ENCODE measurements around the gene GLI3. TPM values are rescaled to one million over a fixed set of nuclear protein-coding genes. Genes with fewer than 3 reads are reported as not detected.

The GLI3 gene
- total RNA-seq, 2 experiments from 2014 or later = 0.28 to 0.36 TPM

DNA sequence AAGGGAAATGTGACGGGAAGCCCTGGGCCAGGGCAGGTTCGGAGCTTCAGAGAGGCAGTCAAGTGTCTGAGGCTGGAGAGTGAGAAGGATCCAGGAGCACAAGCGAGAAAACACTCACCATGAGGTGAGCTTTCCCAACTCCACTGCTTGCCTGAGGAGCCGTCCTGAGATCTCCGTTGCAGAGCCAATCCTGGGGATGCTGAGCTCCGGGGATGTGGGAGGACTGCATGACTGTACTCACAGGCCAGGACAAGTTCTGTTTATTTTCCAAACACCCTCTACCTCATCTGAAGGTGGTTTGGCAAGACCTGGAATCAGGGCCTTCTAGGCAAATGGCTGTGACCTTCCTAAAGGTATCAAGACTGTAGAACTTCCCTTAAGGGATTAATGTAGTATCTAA is 38.7 kb downstream of the GLI3 start:
- Histone ChIP-seq H3K9me3 (ENCODE audit: control insufficient read depth in 1 of 2, insufficient read depth in 1 of 2, low read length in 2 of 2) (no peaks in the 10 kb centered on the region), H3K36me3 (ENCODE audit: insufficient read depth, low read length) (no peaks in the 10 kb centered on the region), H3K27me3 (ENCODE audit: control insufficient read depth in 1 of 2, insufficient read depth in 2 of 2, low read length in 2 of 2) (no peaks in the 10 kb centered on the region), H3K4me1 (ENCODE audit: insufficient read depth, low read length) (no peaks in the 10 kb centered on the region), H3K27ac (ENCODE audit: low read depth in 1 of 2, low read length in 2 of 2) (no peak overlapping the region), H3K4me3 (ENCODE audit: low read length) (no peak overlapping the region)
- no peaks in the 10 kb centered on the region for H3K9me3 Mint-ChIP-seq
- ChIA-PET POLR2A (no interaction called here), CTCF (no interaction called here)
- no peak overlapping the region for H3K4me3 Mint-ChIP-seq
- intact Hi-C loops (cut with DNase I, micrococcal nuclease) = no loop called here
- no peaks in the 10 kb centered on the region for H3K36me3 Mint-ChIP-seq (ENCODE audit: low read depth)
- H3K4me1 Mint-ChIP-seq (ENCODE audit: low read depth) = peaks cover 9% of the 10 kb centered on the region
- DNase-seq = no peak
- H3K27ac Mint-ChIP-seq = no peak overlapping the region
- ATAC-seq (ENCODE audit: poor library complexity) = no peak
- no peaks in the 10 kb centered on the region for H3K27me3 Mint-ChIP-seq
- TF ChIP-seq, protein P1, sequence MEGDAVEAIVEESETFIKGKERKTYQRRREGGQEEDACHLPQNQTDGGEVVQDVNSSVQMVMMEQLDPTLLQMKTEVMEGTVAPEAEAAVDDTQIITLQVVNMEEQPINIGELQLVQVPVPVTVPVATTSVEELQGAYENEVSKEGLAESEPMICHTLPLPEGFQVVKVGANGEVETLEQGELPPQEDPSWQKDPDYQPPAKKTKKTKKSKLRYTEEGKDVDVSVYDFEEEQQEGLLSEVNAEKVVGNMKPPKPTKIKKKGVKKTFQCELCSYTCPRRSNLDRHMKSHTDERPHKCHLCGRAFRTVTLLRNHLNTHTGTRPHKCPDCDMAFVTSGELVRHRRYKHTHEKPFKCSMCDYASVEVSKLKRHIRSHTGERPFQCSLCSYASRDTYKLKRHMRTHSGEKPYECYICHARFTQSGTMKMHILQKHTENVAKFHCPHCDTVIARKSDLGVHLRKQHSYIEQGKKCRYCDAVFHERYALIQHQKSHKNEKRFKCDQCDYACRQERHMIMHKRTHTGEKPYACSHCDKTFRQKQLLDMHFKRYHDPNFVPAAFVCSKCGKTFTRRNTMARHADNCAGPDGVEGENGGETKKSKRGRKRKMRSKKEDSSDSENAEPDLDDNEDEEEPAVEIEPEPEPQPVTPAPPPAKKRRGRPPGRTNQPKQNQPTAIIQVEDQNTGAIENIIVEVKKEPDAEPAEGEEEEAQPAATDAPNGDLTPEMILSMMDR (IDR thresholded peaks at IDR 0.05) = no peak

DNA sequence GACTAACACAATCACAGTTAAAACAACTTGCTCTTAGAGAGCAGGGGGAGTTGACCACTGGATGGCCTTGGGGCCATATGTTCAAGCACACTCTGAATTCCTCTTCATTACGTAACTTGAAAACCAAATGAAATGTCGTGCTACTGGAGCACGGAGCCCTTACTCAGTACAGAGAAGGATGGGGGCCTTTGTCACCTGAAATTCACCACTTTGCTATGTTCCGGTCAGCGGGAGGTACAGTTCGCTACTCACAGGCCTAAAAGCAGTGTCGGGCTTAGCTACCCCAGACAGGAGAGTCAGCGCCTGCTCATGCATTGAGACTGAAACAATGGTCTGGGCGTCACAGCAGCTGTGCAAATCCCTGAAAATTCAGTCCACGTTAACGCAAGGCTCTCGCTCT is 39.6 kb downstream of the GLI3 start:
- ChIA-PET CTCF (no interaction called here), POLR2A (no interaction called here)
- intact Hi-C loops (cut with DNase I, micrococcal nuclease) = no loop called here
- Histone ChIP-seq H3K4me3 (ENCODE audit: low read length) (no peak overlapping the region), H3K36me3 (ENCODE audit: insufficient read depth, low read length) (no peaks in the 10 kb centered on the region), H3K27me3 (ENCODE audit: control insufficient read depth in 1 of 2, insufficient read depth in 2 of 2, low read length in 2 of 2) (no peaks in the 10 kb centered on the region), H3K27ac (ENCODE audit: low read depth in 1 of 2, low read length in 2 of 2) (no peak overlapping the region), H3K4me1 (ENCODE audit: insufficient read depth, low read length) (no peaks in the 10 kb centered on the region), H3K9me3 (ENCODE audit: control insufficient read depth in 1 of 2, insufficient read depth in 1 of 2, low read length in 2 of 2) (no peaks in the 10 kb centered on the region)
- Mint-ChIP-seq H3K9me3 (no peaks in the 10 kb centered on the region), H3K36me3 (ENCODE audit: low read depth) (no peaks in the 10 kb centered on the region), H3K27me3 (no peaks in the 10 kb centered on the region), H3K27ac (no peak overlapping the region), H3K4me3 (no peak overlapping the region), H3K4me1 (ENCODE audit: low read depth) (peaks cover 12% of the 10 kb centered on the region)
- TF ChIP-seq, protein P1 (IDR thresholded peaks at IDR 0.05) = no peak
- DNase-seq = no peak
- no peak for ATAC-seq (ENCODE audit: poor library complexity)

DNA sequence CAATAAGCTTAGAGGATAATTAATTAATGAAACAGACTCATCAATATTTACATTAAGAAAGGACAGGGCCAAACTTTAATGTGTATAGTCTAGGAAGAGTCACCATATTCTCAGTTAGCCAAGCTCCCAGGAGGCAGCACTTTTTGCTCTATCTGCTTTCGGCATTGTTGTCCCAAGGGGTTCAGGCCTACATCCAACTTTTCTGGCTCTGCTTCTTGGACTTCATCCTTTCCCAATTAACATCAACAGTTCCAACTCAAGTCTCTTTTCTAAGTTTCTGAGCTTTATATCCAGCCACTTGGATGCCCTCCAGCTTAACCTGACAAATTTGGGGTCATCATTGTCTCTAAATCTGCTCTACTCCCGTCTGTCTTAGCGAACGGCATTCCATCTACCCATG is 42.8 kb downstream of the GLI3 start:
- H3K9me3 ChIP-seq (ENCODE audit: control insufficient read depth in 1 of 2, insufficient read depth in 1 of 2, low read length in 2 of 2) = no peaks in the 10 kb centered on the region
- H3K4me1 ChIP-seq (ENCODE audit: insufficient read depth, low read length) = no peaks in the 10 kb centered on the region
- no peaks in the 10 kb centered on the region for H3K27me3 ChIP-seq (ENCODE audit: control insufficient read depth in 1 of 2, insufficient read depth in 2 of 2, low read length in 2 of 2)
- no peak overlapping the region for H3K27ac ChIP-seq (ENCODE audit: low read depth in 1 of 2, low read length in 2 of 2)
- no peak overlapping the region for H3K4me3 ChIP-seq (ENCODE audit: low read length)
- Mint-ChIP-seq H3K27ac (no peak overlapping the region), H3K4me1 (ENCODE audit: low read depth) (peaks cover 12% of the 10 kb centered on the region), H3K27me3 (no peaks in the 10 kb centered on the region), H3K9me3 (no peaks in the 10 kb centered on the region), H3K36me3 (ENCODE audit: low read depth) (no peaks in the 10 kb centered on the region), H3K4me3 (no peak overlapping the region)
- ATAC-seq (ENCODE audit: poor library complexity) (no peak), DNase-seq (no peak)
- ChIA-PET POLR2A (no interaction called here), CTCF (no interaction called here)
- no peaks in the 10 kb centered on the region for H3K36me3 ChIP-seq (ENCODE audit: insufficient read depth, low read length)
- intact Hi-C loops (cut with DNase I, micrococcal nuclease) = no loop called here
- TF ChIP-seq, protein P1 (IDR thresholded peaks at IDR 0.05) = no peak
